ENCODE measurements around the gene GNA12.

- no peak for TF ChIP-seq EZH2phosphoT487 (IDR thresholded peaks at IDR 0.05; ENCODE audit: insufficient read depth, low read depth)
- TF ChIP-seq EZH2 (IDR thresholded peaks at IDR 0.05; ENCODE audit: insufficient read depth, poor library complexity, severe bottlenecking) = no peak
Observed at GRCh38 chr7:2883101-2883500, 39.0 kb upstream of the GNA12 start.

Measured in GM23248 (cell line).